DOHH2 (cell line): Measurements from ENCODE around the gene ANKRD37.

Source experiments
- EZH2phosphoT487 ChIP-seq: fragments of 200-600 bp; sonication (generic); IDR thresholded peaks from 2 replicates; pipeline ENCODE4 v1.6.1; 2017; ENCODE audit warnings: borderline replicate concordance, mild to moderate bottlenecking, antibody characterized with exemption, low read length, moderate library complexity, mixed read lengths
- TF ChIP-seq, protein P1 (sequence below): fragments of 200-600 bp; sonication (generic); IDR thresholded peaks from one replicate; pipeline ENCODE4 v1.5.1; 2014; ENCODE audit warnings: antibody characterized with exemption, mild to moderate bottlenecking, low read depth, low read length; ENCODE audit not compliant: poor library complexity, severe bottlenecking

GRCh38 chr4:185437809-185438208 lies 41.2 kb downstream of the ANKRD37 start:
- TF ChIP-seq, protein P1, sequence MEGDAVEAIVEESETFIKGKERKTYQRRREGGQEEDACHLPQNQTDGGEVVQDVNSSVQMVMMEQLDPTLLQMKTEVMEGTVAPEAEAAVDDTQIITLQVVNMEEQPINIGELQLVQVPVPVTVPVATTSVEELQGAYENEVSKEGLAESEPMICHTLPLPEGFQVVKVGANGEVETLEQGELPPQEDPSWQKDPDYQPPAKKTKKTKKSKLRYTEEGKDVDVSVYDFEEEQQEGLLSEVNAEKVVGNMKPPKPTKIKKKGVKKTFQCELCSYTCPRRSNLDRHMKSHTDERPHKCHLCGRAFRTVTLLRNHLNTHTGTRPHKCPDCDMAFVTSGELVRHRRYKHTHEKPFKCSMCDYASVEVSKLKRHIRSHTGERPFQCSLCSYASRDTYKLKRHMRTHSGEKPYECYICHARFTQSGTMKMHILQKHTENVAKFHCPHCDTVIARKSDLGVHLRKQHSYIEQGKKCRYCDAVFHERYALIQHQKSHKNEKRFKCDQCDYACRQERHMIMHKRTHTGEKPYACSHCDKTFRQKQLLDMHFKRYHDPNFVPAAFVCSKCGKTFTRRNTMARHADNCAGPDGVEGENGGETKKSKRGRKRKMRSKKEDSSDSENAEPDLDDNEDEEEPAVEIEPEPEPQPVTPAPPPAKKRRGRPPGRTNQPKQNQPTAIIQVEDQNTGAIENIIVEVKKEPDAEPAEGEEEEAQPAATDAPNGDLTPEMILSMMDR, result no peak
- TF ChIP-seq EZH2phosphoT487, result no peak
